Parathyroid adenoma (tissue), 2 donors: ENCODE results near the gene LRRFIP2.

Experiments used
- H2AFZ ChIP-seq: fragments of 300-600 bp; sonication (generic); one replicate; pipeline ENCODE4 v1.7.0; 2017; ENCODE audit warnings: antibody characterized with exemption, mild to moderate bottlenecking
- H3K27ac ChIP-seq: fragments of 300-600 bp; sonication (generic); one replicate; pipeline ENCODE4 v1.7.0; 2017
- H3K27me3 ChIP-seq: fragments of 300-600 bp; sonication (generic); one replicate; pipeline ENCODE4 v1.7.0; 2017; ENCODE audit warnings: low read length; ENCODE audit not compliant: control insufficient read depth, insufficient read depth
- H3K36me3 ChIP-seq: fragments of 300-600 bp; sonication (generic); one replicate; pipeline ENCODE4 v1.7.0; 2017; ENCODE audit warnings: low read length; ENCODE audit not compliant: control insufficient read depth, insufficient read depth
- H3K4me1 ChIP-seq: fragments of 300-600 bp; sonication (generic); one replicate; pipeline ENCODE4 v1.7.0; 2017; ENCODE audit warnings: control low read depth
- H3K4me2 ChIP-seq: fragments of 300-600 bp; sonication (generic); one replicate; pipeline ENCODE4 v1.7.0; 2017; ENCODE audit warnings: low read length
- H3K4me3 ChIP-seq: fragments of 300-600 bp; sonication (generic); one replicate; pipeline ENCODE4 v1.7.0; 2017; ENCODE audit warnings: low read depth, low read length
- H3K79me2 ChIP-seq: fragments of 300-600 bp; sonication (generic); one replicate; pipeline ENCODE4 v1.7.0; 2017; ENCODE audit warnings: control low read depth
- H3K9ac ChIP-seq: fragments of 300-600 bp; sonication (generic); one replicate; pipeline ENCODE4 v1.7.0; 2017; ENCODE audit warnings: mild to moderate bottlenecking
- H3K9me3 ChIP-seq: fragments of 300-600 bp; sonication (generic); one replicate; pipeline ENCODE4 v1.7.0; 2017; ENCODE audit warnings: low read length; ENCODE audit not compliant: control insufficient read depth
- CTCF ChIP-seq: fragments of 300-600 bp; sonication (generic); IDR thresholded peaks from one replicate; pipeline ENCODE4 v1.7.0; 2017; ENCODE audit warnings: antibody characterized with exemption, mild to moderate bottlenecking
- donor health status: primary hyperparathyroidism.

The LRRFIP2 gene

DNA sequence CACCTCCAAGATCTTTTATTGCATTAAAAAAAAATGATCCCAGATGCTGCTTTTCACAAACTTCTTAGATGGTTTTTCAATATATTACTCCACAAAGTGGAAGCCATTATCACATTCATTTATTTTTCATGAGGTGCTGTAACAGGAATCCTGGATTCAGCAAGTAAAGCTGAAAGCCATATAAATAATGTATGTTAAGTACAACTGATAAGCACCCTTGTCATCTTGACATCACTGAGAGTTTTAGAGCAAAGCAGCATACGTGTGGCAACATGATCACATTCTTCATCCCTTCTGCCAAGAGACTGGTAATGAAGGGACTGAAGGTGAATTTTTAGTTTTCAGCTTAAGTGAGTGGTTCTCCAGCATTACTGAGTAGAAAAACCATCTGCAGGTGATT lies 44.9 kb upstream of the LRRFIP2 start:
- H3K9ac ChIP-seq, result no peak overlapping the region
- no peaks in the 10 kb centered on the region for H3K36me3 ChIP-seq
- no peaks in the 10 kb centered on the region for H3K79me2 ChIP-seq
- H3K4me3 ChIP-seq, result no peak overlapping the region
- H3K4me1 ChIP-seq, result no peaks in the 10 kb centered on the region
- H3K9me3 ChIP-seq, result no peaks in the 10 kb centered on the region
- H3K4me2 ChIP-seq, result no peak overlapping the region
- H3K27me3 ChIP-seq, result no peaks in the 10 kb centered on the region
- TF ChIP-seq CTCF, result no peak
- no peak overlapping the region for H3K27ac ChIP-seq
- H2AFZ ChIP-seq, result no peak overlapping the region

DNA sequence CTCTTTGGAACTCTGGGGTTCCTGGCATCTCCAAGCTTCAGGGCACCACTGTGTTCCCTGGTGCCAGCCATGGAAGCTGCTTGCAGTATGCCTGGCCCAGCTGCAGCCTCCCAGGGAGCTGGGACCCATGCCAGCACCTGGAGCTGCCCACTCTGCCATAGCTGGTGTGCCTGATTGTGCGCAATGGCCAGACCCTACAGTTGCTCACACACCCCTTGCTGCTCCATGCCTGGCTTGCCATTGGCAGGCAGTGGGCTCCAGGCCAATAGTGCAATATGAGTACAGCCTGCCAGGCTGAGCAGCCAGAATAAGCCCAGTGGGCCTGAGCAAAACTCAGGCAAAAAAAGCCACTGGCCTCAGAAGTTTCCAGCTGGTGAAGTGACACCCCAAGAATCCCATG lies 43.8 kb upstream of the LRRFIP2 start:
- no peak for TF ChIP-seq CTCF
- no peak overlapping the region for H3K4me3 ChIP-seq
- no peaks in the 10 kb centered on the region for H3K9me3 ChIP-seq
- no peak overlapping the region for H2AFZ ChIP-seq
- H3K36me3 ChIP-seq, result no peaks in the 10 kb centered on the region
- no peaks in the 10 kb centered on the region for H3K4me1 ChIP-seq
- H3K27me3 ChIP-seq, result no peaks in the 10 kb centered on the region
- no peak overlapping the region for H3K9ac ChIP-seq
- no peak overlapping the region for H3K4me2 ChIP-seq
- H3K27ac ChIP-seq, result no peak overlapping the region
- no peaks in the 10 kb centered on the region for H3K79me2 ChIP-seq

GRCh38 chr3:37217098-37217849 lies 42.9 kb upstream of the LRRFIP2 start:
- Histone ChIP-seq H3K27ac (no peak overlapping the region), H3K27me3 (no peaks in the 10 kb centered on the region), H3K9me3 (no peaks in the 10 kb centered on the region), H3K4me2 (no peak overlapping the region), H3K36me3 (no peaks in the 10 kb centered on the region), H3K4me3 (no peak overlapping the region), H2AFZ (no peak overlapping the region), H3K9ac (no peak overlapping the region), H3K79me2 (no peaks in the 10 kb centered on the region), H3K4me1 (no peaks in the 10 kb centered on the region)
- TF ChIP-seq CTCF, result no peak

- Histone ChIP-seq H3K27ac (no peak overlapping the region), H2AFZ (no peak overlapping the region)
Observed at GRCh38 chr3:37216597-37217097, 42.3 kb upstream of the LRRFIP2 start.

More at GRCh38 chr3:37216597-37217097, 42.3 kb upstream of the LRRFIP2 start:
- Histone ChIP-seq H3K4me3 (no peak overlapping the region), H3K79me2 (no peaks in the 10 kb centered on the region), H3K9me3 (no peaks in the 10 kb centered on the region), H3K9ac (no peak overlapping the region), H3K4me2 (no peak overlapping the region), H3K27me3 (no peaks in the 10 kb centered on the region), H3K4me1 (no peaks in the 10 kb centered on the region), H3K36me3 (no peaks in the 10 kb centered on the region)
- no peak for TF ChIP-seq CTCF
